Gastrocnemius medialis (tissue), 4 donors: ENCODE data around the gene GRK1. TPM values are rescaled to one million over a fixed set of nuclear protein-coding genes. Genes with fewer than 3 reads are reported as not detected.
A peak's percentile ranks its signal among the peaks of the same experiment; 100 is the strongest.

ENCODE experiments used
- ATAC-seq, 2 donors: fragments of 150-250 bp; one replicate each; pipeline ENCODE4 v1.9.1; 2016
- DNase-seq, 2 donors: peaks; one replicate each; pipeline ENCODE4 v3.0.0-alpha.2; 2019
- H3K27ac ChIP-seq, 4 donors: fragments of 200-600 bp; sonication (generic); 1 replicate in 1 of 4; 2 replicates in 3 of 4; pipeline ENCODE4 v1.5.1; 2016 to 2018; ENCODE audit warnings: mild to moderate bottlenecking in 2 of 4, moderate library complexity in 1 of 4
- H3K27me3 ChIP-seq, 3 donors: fragments of 200-600 bp; sonication (generic) in 2 of 3; 1 replicate in 1 of 3; 2 replicates in 2 of 3; pipeline versions ENCODE4 v1.5.1 to v1.6.0; 2016 to 2019; ENCODE audit warnings: mild to moderate bottlenecking in 1 of 3, moderate library complexity in 1 of 3
- H3K36me3 ChIP-seq, 2 donors: fragments of 200-600 bp; sonication (generic) in 1 of 2; one replicate each; pipeline ENCODE4 v1.5.1; 2017 to 2018
- H3K4me1 ChIP-seq, 2 donors: fragments of 200-600 bp; sonication (generic) in 1 of 2; one replicate each; pipeline ENCODE4 v1.5.1; 2016 to 2017; ENCODE audit warnings: mild to moderate bottlenecking in 2 of 2
- H3K4me3 ChIP-seq, 4 donors: fragments of 200-600 bp; sonication (generic) in 3 of 4; 1 replicate in 1 of 4; 2 replicates in 3 of 4; pipeline ENCODE4 v1.5.1; 2016 to 2019; ENCODE audit warnings: mild to moderate bottlenecking in 2 of 4
- H3K9me3 ChIP-seq, 3 donors: fragments of 200-600 bp; sonication (generic) in 2 of 3; 1 replicate in 1 of 3; 2 replicates in 2 of 3; pipeline ENCODE4 v1.5.1; 2016 to 2019
- CTCF ChIP-seq, 5 experiments: fragments of 450-650 bp in 3 of 5; fragments of 200-600 bp in 2 of 5; sonication (generic) in 2 of 5; IDR thresholded peaks in 4 of 5; conservative IDR thresholded peaks in 1 of 5; 1 replicate in 4 of 5; 2 replicates in 1 of 5; pipeline ENCODE4 v1.5.1; 2016 to 2019; ENCODE audit warnings: antibody characterized with exemption in 5 of 5, mild to moderate bottlenecking in 3 of 5, moderate library complexity in 3 of 5
- POLR2A ChIP-seq, 2 donors: fragments of 450-650 bp; IDR thresholded peaks; one replicate each; pipeline ENCODE4 v1.6.1; 2017; ENCODE audit warnings: antibody characterized with exemption in 2 of 2, mild to moderate bottlenecking in 2 of 2, moderate library complexity in 2 of 2
- in situ Hi-C, 4 donors: fragments of 200-750 bp; cut with MboI; loops; one replicate each; pipeline versions ENCODE4 v1.15.0 to v1.8.0; 2017; ENCODE audit warnings: low sequenced_read_pairs in 4 of 4
- intact Hi-C: fragments of 100-400 bp; cut with DNase I; formaldehyde crosslinking; loops from one replicate; pipeline ENCODE4 v1.15.1; 2023; ENCODE audit warnings: low total_unique reads
- total RNA-seq, 4 donors: library from RNA; depleted of rRNA; stranded (reverse); fragments of >200 nt; gene quantifications; one replicate each; pipeline versions ENCODE4 v1.1.0 to v1.2.3, GENCODE V29; 2016

The GRK1 gene
- total RNA-seq, 4 donors from 2014 or later: 0.10 TPM; not detected in 3

GRCh38 chr13:113660066-113660465 lies 7.0 kb upstream of the GRK1 start:
- Histone ChIP-seq H3K27ac (no peak overlapping the region), H3K27me3 (peaks cover 4 to 9% (median 6%) of the 10 kb centered on the region in 3 donors), H3K4me3 (no peak overlapping the region), H3K4me1 (no peaks in the 10 kb centered on the region), H3K36me3 (no peaks in the 10 kb centered on the region), H3K9me3 (peaks cover 0 to 3% (median 0%) of the 10 kb centered on the region in 3 donors)
- TF ChIP-seq CTCF (IDR thresholded peaks at IDR 0.05 in 4 of 5, conservative IDR thresholded peaks at IDR 0.05 in 1 of 5) (no peak), POLR2A (IDR thresholded peaks at IDR 0.05) (no peak)
- no peak for ATAC-seq
- DNase-seq: no peak
- in situ Hi-C loops (no loop called here), intact Hi-C loops (no loop called here)

GRCh38 chr13:113661509-113661908 lies 5.5 kb upstream of the GRK1 start:
- in situ Hi-C loops: no loop called here
- no peaks in the 10 kb centered on the region for H3K4me1 ChIP-seq
- H3K36me3 ChIP-seq: no peaks in the 10 kb centered on the region
- H3K27me3 ChIP-seq: peaks cover 10 to 17% (median 16%) of the 10 kb centered on the region in 3 donors
- intact Hi-C loops: no loop called here
- ATAC-seq (no peak), DNase-seq (no peak)
- TF ChIP-seq POLR2A (IDR thresholded peaks at IDR 0.05): no peak
- no peak for TF ChIP-seq CTCF (IDR thresholded peaks at IDR 0.05 in 4 of 5, conservative IDR thresholded peaks at IDR 0.05 in 1 of 5)
- H3K27ac ChIP-seq: no peak overlapping the region
- H3K4me3 ChIP-seq: no peak overlapping the region
- H3K9me3 ChIP-seq: peaks cover 0 to 3% (median 0%) of the 10 kb centered on the region in 3 donors

GRCh38 chr13:113663934-113664333 lies 3.1 kb upstream of the GRK1 start:
- DNase-seq (peak in 1 of 2 donors; percentile 5), ATAC-seq (no peak)
- Histone ChIP-seq H3K36me3 (no peaks in the 10 kb centered on the region), H3K4me3 (no peak overlapping the region), H3K9me3 (peaks cover 0 to 3% (median 0%) of the 10 kb centered on the region in 3 donors), H3K27ac (no peak overlapping the region), H3K27me3 (peaks cover 10 to 19% (median 17%) of the 10 kb centered on the region in 3 donors), H3K4me1 (no peaks in the 10 kb centered on the region)
- TF ChIP-seq CTCF (IDR thresholded peaks at IDR 0.05 in 4 of 5, conservative IDR thresholded peaks at IDR 0.05 in 1 of 5): no peak
- no peak for TF ChIP-seq POLR2A (IDR thresholded peaks at IDR 0.05)
- in situ Hi-C loops (no loop called here), intact Hi-C loops (no loop called here)

- no peak overlapping the region for H3K27ac ChIP-seq
- DNase-seq (peak in 1 of 2 donors; percentile 6), ATAC-seq (no peak)
- in situ Hi-C loops (no loop called here), intact Hi-C loops (no loop called here)
- TF ChIP-seq POLR2A (IDR thresholded peaks at IDR 0.05): no peak
- TF ChIP-seq CTCF (IDR thresholded peaks at IDR 0.05 in 4 of 5, conservative IDR thresholded peaks at IDR 0.05 in 1 of 5): no peak
- H3K27me3 ChIP-seq: peaks cover 10 to 19% (median 17%) of the 10 kb centered on the region in 3 donors
- H3K4me1 ChIP-seq: no peaks in the 10 kb centered on the region
- H3K4me3 ChIP-seq: no peak overlapping the region
- H3K9me3 ChIP-seq: peaks cover 0 to 3% (median 0%) of the 10 kb centered on the region in 3 donors
- no peaks in the 10 kb centered on the region for H3K36me3 ChIP-seq
Measured at GRCh38 chr13:113664751-113665596, 2.0 kb upstream of the GRK1 start.
